GM19463 (cell line): ENCODE results near the gene AK4.

Source experiments
- ATAC-seq: cut with Tn5 transposase; IDR thresholded peaks from one replicate; pipeline ENCODE4 v1.9.1; 2021; ENCODE audit warnings: mild to moderate bottlenecking, moderate library complexity; ENCODE audit not compliant: unreplicated experiment

AK4 gene

DNA sequence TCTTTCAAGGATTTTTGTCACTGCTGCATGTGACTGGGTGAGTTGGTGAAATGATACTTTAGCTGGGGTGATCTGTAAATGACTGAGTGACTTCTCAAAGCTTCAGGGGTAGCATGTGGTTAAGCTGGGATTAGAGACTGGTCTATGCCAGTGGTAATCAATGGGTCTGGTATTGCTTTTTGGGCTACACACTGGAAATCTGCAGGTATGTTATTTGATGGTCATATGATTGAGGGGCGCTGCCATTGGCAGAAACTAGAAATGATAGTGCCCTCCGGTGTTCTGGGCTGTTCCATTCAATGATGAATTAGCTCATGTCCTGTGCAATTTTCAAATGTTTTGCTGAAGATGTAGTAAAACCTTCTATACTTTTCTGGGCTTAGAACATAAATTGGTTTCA lies 121.6 kb downstream of the AK4 start:
- no peak for ATAC-seq

GRCh38 chr1:65276197-65276939 lies 128.4 kb downstream of the AK4 start:
- ATAC-seq, result no peak

DNA sequence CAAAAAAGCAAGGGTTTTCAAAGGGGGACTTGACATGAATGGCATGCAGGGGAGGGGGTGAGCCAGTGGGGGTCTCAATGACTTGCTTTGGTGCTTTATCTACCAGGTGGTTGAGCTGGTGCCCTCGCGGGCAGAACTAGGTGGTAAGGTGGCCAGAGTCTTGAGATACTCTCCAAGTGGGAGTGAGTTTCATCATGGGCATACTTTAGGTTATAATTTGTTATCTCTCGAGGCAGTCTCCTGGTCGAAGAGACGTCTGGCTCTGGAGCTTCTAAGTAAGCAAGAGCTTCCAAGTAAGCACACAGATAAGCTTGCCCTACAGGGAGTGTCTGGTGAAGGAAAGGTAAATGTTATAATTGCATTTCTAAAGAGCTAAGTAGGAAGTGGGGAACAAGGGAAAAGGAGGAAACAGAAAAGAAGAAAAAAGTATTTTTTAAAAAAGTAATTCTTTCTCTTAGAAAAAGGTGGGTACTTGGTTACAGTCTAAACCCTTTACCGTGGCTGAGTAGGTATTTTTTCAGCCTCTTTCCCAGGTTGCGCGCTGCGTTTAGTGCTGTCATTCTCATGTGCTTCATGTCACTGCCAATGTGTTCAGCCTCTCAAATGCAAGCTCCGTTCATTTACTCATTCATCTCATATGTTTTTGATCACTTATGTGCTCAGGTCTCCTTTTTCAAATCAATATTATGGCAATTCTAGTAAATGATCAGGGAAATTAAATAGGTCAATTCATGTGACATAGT lies 129.8 kb downstream of the AK4 start:
- ATAC-seq, result no peak

DNA sequence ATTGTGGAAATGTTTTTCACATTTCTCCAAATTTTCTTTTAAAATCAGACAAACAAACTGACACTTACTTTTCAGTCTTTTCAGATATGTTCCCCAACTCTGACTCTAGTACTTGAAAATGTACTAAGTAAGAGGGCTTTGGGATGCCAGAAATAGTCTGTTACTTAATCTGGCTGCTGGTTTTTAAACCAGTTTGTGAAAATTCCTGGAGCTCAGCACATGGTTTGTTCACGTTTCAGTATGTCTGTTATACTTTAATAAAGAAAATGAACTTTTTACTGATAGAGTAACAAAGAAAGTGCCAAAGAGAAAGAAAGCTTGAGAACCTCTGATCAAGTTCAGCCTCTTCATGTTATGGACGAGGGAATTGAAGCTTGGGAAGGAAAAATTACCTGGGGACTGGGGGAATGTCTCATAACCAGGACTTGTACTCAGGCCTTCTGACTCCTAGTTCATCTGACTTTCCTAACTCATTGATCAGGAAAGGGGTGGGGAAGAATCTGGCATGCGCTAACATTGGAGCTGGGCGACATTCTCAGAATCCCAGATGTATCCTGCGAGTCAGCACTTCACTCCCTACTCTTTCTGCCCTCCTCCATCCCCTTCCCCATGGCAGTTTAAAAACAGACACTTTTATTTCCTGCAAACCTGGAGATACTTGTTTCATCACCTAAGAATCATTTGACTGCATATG lies 130.5 kb downstream of the AK4 start:
- ATAC-seq, result no peak

GRCh38 chr1:65279070-65279779 lies 131.2 kb downstream of the AK4 start:
- ATAC-seq, result no peak
